Stimulated activated CD4-positive, alpha-beta T cell treated with anti-CD3 and anti-CD28 coated beads, Interleukin-12 subunit alpha, Interleukin-12 subunit beta, amount 100 ng/mL, for 48 hours (primary cell): ENCODE results near the gene ULK1.
"Not testable (repeated sequence)": the region's sequence is repeated elsewhere in the genome, so short reads cannot be mapped to it uniquely, and the experiment has no call there.

Experiments used
- DNase-seq, 3 donors: peaks; one replicate each; pipeline ENCODE4 v3.0.0-alpha.2; 2020; ENCODE audit warnings: low read depth in 2 of 3, low spot score in 1 of 3

The ULK1 gene

DNA sequence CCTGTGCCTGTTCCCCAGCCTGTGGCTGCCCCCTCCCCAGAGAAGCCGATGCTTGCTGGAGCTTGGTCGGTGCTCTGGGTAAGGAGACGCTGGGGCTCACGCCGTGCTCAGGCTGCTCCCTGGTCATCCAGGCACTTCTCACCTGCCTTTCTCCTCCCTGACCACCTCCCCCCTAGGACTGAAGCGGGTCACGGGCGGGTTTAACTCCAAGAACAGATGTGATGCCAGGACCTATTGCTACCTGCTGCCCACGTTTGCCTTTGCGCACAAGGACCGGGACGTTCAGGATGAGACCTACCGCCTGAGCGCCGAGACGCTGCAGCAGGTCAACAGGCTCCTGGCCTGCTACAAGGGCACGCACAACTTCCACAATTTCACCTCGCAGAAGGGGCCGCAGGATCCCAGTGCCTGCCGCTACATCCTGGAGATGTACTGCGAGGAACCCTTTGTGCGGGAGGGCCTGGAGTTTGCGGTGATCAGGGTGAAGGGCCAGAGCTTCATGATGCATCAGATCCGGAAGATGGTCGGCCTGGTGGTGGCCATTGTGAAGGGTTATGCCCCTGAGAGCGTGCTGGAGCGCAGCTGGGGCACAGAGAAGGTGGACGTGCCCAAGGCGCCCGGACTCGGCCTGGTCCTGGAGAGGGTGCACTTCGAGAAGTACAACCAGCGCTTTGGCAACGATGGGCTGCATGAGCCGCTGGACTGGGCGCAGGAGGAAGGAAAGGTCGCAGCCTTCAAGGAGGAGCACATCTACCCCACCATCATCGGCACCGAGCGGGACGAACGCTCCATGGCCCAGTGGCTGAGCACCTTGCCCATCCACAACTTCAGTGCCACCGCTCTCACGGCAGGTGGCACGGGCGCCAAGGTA lies 46.9 kb downstream of the ULK1 start:
- DNase-seq: no peak

DNA sequence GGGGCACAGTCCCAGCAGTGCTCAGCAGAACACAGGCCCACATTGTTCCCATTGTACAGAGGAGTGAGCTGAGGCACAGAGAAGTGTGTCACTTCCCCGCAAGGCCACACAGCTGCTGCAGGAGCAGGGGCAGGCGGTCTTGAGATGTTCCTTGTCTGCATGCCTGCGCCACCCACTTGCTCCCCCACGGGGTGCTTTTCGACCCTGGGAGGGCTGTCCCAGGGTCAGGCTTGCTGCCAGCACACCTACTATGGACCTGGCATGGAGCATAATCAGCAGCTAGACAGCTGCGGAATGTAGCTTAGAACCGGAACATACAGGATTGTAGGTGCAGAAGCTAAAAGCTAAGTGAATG lies 47.5 kb downstream of the ULK1 start:
- DNase-seq: no peak

DNA sequence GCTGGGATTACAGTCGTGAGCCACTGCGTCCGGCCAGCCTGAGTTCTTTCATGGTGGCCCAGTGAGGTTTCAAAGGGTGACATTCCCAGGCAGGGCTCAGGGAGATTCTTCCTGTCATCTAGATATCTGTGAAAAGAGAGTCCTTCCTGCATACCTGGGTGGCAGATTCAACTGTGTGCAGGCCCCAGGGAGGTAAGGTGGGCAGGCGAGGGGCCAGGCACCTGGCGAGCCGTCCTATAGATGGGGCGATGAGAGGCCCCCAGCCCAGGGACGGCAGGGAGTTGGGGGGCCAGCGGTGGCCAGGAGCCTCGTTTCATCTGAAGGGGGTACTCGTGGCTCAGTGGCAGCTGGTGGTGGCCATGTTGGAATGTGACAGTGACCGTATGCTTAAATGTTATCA lies 48.2 kb downstream of the ULK1 start:
- DNase-seq: no peak

DNA sequence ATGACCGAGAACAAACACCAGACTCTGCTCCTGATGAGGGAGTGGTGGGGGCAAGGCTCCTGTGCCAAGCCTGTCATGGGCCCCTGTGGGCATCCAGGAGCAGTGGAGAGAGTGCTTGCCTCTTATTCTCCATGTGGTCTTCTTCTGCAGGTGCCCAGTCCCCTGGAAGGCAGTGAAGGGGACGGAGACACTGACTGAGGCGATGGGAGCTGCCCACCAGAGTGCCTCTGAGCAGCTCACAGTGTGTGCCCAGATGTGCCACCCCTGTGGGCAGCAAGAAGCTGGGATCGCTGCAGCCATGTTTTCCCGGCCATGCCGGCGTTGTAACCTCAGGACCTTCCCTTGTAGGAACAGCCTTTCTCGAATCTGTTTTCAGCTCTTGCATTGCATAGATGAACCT lies 49.0 kb downstream of the ULK1 start:
- DNase-seq: no peak

DNA sequence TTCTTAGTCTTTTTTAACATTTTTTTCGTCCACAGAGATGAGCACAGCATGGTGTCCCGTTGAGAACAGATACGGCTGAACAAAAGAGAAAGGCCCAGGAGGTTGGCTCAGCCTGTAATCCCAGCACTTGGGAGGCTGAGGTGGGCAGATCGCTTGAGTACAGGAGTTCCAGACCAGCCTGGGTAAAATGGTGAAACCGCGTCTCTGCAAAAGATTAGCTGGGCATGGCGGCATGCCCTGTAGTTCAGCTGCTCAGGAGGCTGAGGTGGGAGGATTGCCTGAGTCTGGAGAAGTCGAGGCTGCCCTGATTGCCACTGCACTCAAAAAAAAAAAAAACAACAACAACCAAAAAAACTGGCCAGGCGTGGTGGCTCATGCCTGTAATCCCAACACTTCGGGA lies 49.5 kb downstream of the ULK1 start:
- no peak for DNase-seq

DNA sequence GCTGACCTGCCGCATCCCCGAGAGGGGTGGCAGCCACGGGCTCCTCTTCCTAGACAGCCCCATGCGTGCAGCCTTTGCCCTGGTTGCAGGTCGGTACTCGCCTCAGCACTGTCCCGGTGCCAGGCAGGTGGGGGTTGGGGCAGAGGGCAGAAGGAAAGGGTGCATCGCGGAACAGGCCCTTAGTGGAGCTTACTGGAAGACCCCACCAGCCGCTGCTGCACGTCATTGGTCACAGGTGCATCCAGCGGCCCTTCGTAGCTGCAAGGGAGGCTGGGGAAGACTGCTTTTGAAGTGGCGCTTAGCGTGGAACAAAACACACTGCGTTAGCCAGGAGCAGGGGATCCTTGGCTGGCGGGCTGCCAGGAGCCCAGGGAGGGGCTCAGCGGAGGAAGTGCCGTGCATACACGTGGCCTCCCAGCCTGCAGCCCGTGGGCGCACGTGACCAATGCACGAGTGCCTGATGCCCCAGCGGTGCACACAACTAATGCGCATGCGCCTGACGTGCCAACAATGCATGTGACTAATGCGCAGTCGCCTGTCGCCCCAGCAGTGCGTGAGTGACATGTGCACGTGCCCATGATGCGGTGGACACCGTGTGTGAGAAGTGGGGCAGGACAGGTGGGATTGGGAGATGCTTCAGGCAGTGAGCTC lies 50.3 kb downstream of the ULK1 start:
- DNase-seq: no peak

DNA sequence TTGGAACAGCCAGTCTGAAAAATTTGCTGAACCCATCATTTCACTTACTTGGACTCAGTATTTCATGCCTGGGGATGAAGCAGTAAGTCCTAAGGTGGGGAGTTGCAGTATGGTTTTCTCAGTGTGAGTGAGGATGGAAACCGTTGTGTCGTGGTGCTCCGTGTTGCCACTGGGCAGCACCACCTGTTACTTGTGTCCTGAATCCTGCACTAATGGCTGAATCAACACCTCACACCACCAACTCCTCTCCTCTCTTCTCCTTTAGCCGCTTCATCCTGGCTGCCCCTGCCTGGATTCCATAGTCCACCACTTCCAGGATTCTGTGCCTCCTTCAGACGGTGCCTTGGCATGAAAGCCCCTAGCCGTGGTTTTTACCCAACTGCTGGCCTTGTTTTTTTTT lies 52.3 kb downstream of the ULK1 start:
- no peak for DNase-seq

DNA sequence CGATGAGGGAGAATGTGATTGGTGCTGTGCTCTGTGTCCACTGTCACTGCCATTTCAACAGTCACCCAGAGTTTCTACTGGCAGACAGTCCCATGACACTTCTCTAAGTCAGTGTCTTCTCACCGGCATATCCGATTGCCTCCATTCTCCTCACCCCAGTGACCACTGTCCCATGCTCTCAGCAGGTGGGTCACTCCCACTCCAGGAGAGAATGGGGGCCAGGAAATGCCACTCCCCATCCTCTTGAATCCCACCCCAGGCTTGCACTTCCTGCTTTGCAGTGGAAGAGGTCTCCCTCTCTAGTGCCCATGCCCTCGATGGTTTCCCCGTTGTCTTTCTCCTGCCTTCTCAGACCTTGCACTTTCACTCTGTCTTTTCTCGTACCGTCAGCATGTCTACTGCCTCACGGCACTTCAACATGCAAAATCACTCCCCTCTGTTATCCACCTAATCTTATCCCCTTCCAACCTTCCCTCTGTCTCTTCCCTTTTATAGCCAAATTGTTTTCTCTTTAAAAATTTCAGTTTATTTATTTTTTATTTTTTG lies 53.1 kb downstream of the ULK1 start:
- no peak for DNase-seq

DNA sequence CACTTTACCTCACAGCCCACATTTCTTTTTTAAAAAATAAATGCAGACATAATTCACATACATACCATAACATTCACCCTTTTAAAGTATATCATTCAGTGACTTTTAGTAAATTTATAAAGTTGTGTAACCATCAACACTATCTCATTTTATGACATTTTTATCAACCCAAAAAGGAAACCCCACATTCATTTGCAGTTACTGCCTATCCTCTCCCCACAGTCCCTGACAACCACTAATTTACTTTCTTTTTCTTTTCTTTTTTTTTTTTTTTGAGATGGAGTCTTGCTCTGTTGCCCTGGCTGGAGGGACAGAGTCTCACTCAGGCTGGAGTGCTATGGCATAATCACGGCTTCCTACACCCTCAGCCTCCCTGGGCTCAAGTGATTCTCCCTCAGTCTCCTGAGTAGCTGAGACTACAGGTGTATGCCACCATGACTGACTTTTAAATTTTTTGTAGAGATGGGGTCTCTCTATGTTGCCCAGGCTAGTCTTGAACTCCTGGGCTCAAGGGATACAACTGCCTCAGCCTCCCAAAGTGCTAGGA lies 53.8 kb downstream of the ULK1 start:
- no peak for DNase-seq

DNA sequence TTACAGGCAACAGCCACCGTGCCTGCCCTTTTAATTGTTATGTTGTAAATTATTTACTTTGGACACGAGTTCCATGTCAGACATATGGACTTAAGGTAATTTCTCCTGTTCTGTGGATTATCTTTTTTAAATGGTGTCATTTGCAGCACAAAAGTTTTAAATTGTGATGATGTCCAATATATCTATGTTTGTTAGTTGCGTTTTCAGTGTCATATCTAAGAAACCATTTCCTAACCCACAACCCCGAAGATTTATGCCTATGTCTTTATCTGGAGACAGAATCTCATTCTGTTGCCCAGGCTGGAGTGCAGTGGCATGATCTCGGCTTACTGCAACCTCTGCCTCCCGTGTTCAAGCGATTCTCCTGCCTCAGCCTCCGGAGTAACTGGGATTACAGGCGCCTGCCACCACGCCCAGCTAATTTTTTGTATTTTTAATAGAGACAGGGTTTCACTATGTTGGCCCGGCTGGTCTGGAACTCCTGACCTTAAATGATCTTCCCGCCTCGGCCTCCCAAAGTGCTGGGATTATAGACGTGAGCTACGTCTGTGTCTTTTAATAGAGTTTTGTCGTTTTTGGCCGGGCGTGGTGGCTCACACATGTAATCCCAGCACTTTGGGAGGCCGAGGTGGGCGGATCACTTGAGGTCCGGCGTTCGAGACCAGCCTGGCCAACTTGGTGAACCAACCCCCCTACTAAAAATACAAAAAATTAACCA lies 54.5 kb downstream of the ULK1 start:
- not testable (repeated sequence) for DNase-seq

DNA sequence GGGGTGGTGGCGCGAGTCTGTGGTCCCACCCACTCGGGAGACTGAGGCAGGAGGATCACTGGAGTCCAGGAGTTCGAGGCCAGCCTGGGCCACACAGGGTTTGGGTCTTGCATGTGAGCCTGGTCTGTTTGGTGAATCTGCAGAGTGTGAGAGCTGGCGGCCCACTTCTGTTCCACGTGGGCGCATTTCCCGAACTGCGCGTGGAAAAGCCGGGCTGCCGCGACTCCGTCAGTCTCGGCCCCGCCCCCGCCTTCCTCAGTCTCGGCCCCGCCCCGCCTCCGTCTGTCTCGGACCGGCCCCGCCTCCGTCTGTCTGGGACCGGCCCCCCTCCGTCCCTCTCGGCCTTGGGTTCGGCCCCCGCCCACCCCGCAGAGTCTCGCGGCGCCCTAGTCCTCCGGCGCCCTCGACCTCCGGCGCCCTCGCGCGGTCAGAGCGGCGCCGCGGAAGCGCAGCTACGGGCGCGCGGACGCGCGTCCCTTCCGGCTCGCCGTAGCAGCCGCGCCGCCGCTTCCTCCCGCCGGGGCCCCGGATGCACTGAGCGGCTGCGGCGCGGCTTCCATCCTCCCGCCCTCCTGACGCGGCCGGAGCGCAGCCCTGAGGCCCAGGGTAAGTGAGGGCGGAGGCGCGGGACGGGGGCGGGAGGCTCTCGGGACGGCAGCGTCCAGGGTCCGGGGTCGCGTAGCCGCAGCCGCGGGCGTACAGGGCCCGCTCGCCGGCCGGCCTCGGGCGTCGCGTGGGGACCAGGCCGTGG lies 55.2 kb downstream of the ULK1 start, which contains the start of gene EP400:
TSS of gene EP400 (plus strand) at position 512 of the 751 bp plus-strand sequence. CDS start 10,678 bp downstream, outside the sequence.
- DNase-seq: peak; percentile 89 to 95 (median 93)

DNA sequence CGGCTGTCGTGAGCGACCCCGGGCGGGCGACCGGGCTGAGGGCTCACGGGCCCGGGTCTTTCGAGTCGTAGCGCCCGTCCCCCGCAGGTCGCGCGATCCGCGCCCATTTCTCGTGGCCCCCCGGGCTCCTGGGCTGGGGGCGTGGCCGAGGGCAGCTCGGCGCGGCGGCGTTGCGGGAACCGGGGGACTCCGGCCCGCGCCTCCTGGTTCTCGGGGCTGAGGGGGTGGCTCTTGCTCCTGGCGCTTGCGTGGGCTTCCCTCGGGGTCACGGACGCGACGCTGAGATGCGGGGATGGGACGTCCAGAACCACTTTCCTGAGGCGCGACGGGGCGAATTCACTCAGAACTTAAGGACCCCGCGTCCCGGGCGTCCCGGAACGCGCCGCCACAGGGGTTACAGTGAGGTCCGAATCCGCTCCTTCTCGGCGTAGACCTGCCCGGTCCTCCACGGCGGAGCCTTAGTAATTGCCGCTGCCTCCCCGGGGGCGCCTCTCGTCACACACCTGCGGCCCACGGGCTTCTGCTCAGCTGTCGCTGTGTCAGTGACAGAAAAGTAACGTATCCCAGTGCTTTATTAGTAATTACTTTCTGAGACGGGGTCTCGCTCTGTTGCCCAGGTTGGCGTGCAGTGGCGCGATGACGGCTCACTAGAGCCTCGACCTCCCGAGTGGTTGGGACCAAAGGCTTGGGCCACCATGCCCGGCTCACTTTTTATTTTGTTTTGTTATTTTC lies 55.9 kb downstream of the ULK1 start:
- no peak for DNase-seq

DNA sequence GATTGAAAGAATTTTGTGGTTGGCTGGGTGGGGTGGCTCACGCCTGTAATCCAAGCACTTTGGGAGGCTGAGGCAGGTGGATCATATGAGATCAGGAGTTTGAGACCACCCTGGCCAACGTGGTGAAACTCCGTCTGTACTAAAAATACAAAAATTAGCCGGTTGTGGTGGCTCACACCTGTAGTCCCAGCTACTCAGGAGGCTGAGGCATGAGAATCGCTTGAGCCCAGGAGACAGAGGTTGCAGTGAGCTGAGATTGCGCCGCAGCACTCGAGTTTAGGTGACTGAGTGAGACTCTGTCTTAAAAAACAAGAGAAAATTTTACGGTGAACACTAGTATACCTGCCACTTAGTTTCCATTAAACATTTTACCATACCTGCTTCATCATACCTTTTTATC lies 59.4 kb downstream of the ULK1 start:
- DNase-seq: not testable (repeated sequence)

DNA sequence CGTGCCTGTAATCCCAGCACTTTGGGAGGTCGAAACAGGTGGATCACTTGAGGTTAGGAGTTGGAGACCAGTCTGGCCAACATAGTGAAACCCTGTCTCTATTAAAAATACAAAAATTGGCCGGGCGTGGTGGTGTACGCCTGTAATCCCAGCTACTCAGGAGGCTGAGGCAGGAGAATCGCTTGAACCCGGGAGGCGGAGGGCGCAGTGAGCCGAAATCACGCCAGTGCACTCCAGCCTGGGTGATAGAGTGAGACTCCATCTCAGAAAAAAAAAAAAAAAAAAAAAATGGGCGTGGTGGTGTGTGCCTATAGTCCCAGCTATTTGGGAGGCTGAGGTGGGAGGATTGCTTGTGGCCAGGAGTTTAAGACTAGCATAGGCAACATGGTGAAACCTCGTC lies 60.0 kb downstream of the ULK1 start:
- DNase-seq: not testable (repeated sequence)

DNA sequence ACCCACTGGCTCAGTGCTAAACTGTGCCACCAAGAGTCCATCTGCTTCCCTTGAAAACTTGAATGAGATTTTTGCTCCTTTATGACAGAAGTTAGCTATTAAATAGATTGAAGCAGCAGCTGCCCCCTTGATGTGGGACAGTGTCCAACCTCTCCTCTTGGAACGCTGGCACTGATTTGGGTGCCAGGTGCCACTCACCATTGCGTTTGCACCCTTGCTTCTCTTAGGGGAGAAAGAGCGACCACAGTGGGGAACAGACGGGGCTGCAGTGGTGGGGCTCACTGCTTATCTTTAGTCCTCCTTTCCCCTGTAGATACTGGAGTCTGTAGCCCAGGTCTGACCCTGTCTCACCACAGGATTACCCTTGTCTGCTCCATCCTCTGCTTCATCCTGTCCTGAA lies 64.7 kb downstream of the ULK1 start:
- no peak for DNase-seq

DNA sequence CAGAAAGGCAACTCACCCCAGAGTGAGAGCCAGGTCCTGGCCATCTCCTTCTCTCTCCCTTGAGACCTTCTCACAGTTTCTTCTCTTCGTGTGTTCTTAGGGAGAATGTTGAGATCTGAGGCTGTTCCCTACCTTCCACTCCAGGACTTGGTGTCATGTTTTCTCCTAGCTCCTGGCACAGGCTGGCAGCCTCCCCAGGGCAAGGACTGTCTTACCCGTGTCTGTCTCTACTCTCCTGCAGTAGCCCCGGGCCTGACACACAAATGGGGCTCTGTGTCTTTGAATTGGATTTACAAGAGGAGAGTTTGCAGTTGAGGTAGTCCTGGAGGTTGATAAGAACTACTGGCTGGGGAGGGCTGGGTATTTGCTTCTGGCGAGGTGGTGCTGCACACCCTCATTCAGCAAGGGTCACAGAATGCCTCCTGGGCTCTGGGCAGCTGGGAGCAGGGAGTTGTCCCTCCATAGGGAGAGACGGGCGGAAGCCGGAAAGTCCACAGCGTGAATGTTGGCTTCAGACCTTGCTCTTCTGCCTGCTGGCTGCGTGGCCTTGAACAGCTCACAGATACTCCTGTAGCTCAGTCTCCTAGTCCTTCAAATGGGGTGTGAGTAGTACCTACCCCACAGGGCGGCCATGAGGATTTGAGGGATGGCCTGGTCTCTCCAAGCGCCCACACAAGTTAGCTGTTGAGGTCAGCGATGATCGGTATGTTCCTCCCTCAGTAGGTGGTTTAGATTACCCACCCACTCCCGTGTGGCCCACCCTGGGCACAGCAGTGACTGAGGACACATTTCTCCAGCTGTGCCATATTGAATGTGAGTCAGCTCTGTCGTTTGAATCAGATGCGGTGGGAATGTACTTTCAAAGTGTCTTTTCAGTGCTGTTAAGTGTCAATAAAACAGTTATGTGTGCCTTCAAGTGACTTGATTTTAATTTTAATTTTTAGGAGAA lies 65.5 kb downstream of the ULK1 start:
- DNase-seq: no peak

DNA sequence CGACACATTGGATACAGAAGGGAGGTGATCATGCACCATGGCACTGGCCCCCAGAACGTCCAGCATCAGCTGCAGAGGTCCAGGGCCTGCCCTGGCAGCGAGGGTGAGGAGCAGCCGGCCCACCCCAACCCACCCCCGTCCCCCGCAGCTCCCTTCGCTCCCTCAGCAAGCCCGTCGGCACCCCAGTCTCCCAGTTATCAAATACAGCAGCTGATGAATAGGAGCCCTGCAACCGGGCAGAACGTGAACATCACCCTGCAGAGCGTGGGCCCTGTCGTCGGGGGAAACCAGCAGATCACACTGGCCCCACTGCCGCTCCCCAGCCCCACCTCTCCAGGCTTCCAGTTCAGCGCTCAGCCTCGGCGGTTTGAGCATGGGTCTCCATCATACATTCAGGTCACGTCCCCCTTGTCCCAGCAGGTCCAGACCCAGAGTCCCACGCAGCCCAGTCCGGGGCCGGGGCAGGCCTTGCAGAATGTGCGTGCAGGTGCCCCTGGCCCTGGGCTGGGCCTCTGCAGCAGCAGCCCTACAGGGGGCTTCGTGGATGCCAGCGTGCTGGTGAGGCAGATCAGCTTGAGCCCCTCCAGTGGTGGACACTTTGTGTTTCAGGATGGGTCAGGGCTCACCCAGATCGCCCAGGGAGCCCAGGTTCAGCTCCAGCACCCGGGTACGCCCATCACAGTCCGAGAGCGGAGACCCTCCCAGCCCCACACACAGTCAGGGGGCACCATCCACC lies 66.3 kb downstream of the ULK1 start:
- DNase-seq: not testable (repeated sequence)

DNA sequence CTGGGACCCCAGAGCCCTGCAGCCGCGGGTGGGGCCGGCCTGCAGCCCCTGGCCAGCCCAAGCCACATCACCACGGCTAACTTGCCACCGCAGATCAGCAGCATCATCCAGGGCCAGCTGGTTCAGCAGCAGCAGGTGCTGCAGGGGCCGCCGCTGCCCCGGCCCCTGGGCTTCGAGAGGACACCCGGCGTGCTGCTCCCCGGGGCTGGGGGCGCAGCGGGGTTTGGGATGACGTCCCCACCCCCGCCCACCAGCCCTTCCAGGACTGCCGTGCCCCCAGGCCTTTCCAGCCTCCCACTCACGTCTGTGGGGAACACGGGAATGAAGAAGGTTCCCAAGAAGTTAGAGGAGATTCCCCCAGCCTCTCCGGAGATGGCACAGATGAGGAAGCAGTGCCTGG lies 66.9 kb downstream of the ULK1 start:
- DNase-seq: not testable (repeated sequence)
